22Rv1 (cell line): ENCODE results near the gene ERVV-1.

Source experiments
- H3K27ac ChIP-seq: fragments of 450-650 bp; 2 replicates; pipeline ENCODE4 v1.5.1; 2017
- ZFX ChIP-seq: fragments of 450-650 bp; IDR thresholded peaks from 2 replicates; pipeline ENCODE4 v1.6.1; 2017; ENCODE audit warnings: antibody characterized with exemption, borderline replicate concordance
- TF ChIP-seq, protein P1 (sequence below): fragments of 450-650 bp; IDR thresholded peaks from 2 replicates; pipeline ENCODE4 v1.5.1; 2017; ENCODE audit warnings: mild to moderate bottlenecking

ERVV-1 gene

GRCh38 chr19:53045536-53045935 is 31.8 kb downstream of the ERVV-1 start:
- TF ChIP-seq, protein P1, sequence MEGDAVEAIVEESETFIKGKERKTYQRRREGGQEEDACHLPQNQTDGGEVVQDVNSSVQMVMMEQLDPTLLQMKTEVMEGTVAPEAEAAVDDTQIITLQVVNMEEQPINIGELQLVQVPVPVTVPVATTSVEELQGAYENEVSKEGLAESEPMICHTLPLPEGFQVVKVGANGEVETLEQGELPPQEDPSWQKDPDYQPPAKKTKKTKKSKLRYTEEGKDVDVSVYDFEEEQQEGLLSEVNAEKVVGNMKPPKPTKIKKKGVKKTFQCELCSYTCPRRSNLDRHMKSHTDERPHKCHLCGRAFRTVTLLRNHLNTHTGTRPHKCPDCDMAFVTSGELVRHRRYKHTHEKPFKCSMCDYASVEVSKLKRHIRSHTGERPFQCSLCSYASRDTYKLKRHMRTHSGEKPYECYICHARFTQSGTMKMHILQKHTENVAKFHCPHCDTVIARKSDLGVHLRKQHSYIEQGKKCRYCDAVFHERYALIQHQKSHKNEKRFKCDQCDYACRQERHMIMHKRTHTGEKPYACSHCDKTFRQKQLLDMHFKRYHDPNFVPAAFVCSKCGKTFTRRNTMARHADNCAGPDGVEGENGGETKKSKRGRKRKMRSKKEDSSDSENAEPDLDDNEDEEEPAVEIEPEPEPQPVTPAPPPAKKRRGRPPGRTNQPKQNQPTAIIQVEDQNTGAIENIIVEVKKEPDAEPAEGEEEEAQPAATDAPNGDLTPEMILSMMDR, result no peak
- TF ChIP-seq ZFX, result no peak
- no peak overlapping the region for H3K27ac ChIP-seq

DNA sequence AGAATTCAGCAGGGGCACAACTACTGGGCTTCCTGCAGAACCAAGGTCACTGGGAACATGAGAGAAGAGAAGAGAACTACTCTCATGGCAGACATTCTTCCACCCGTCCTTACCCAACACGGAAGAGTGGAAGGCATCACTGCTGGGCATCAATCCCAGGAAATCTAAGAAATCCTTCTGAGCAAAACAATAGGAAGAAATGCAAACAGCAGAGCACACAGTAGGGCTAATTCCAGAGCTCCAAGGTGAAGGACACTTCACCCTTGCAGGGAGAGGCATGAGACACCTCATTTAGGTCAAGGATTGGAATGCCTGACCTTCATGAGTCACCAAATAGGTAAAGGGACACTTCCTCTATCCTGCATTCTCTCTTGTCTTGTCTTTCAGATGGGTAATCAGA is 33.7 kb downstream of the ERVV-1 start:
- no peak for TF ChIP-seq ZFX
- TF ChIP-seq, protein P1, result no peak

DNA sequence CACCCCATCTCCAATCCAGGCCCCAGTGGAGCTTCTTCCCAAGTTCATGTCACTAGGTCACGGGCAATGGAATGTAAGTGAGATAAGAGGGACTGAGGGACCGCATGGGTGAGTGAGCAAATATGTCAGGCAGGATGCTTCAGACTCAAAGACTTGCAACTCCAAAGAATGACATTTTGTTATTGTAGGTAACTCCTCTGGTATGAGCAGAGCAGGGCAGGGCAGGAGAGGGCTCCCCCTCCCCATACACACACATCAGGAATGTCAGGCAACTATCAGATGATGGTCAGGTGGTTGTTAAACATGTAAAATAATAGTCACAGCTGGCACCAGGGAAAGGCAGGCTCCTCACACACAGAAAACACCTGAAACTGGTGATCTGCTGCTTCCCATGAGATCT is 41.4 kb downstream of the ERVV-1 start:
- H3K27ac ChIP-seq, result no peak overlapping the region
- TF ChIP-seq ZFX, result no peak
- TF ChIP-seq, protein P1, result no peak

More for the DNA sequence above, 33.7 kb downstream of the ERVV-1 start:
- H3K27ac ChIP-seq, result no peak overlapping the region

GRCh38 chr19:53057904-53058580 is 44.3 kb downstream of the ERVV-1 start:
- H3K27ac ChIP-seq, result peak overlapping the region; percentile 61
- TF ChIP-seq ZFX, result no peak
- TF ChIP-seq, protein P1, result no peak
